ENCODE measurements around the gene ZNF311.

The ZNF311 gene

GRCh38 chr6:29005183-29005885, at the start of gene ZNF311:
Gene ZNF311 (minus strand): TSS chr6:29005315. CDS start chr6:29003954, 1,361 bp downstream.
- DNase-seq (ENCODE audit: low spot score): peak; percentile 49

GRCh38 chr6:29051680-29052079, 46.6 kb upstream of the ZNF311 start:
- no peak for DNase-seq (ENCODE audit: low spot score)

GRCh38 chr6:29045075-29045474, 40.0 kb upstream of the ZNF311 start, which contains the start of gene OR2W1:
Gene OR2W1 (minus strand): TSS chr6:29045175. CDS start chr6:29045175, 0 bp downstream.
- DNase-seq (ENCODE audit: low spot score): no peak

GRCh38 chr6:29035951-29036350, 30.8 kb upstream of the ZNF311 start:
- no peak for DNase-seq (ENCODE audit: low spot score)

GRCh38 chr6:29028821-29029220, 23.7 kb upstream of the ZNF311 start:
- no peak for DNase-seq (ENCODE audit: low spot score)

GRCh38 chr6:29025927-29026585, 20.9 kb upstream of the ZNF311 start:
- DNase-seq (ENCODE audit: low spot score): no peak

GRCh38 chr6:29021434-29021833, 16.3 kb upstream of the ZNF311 start:
- no peak for DNase-seq (ENCODE audit: low spot score)

- DNase-seq (ENCODE audit: low spot score): no peak
Observed at GRCh38 chr6:29019629-29020028, 14.5 kb upstream of the ZNF311 start.

- DNase-seq (ENCODE audit: low spot score): no peak
Observed at GRCh38 chr6:29017428-29017802, 12.3 kb upstream of the ZNF311 start.

GRCh38 chr6:29016559-29017427, 11.7 kb upstream of the ZNF311 start:
- peak; percentile 93 for DNase-seq (ENCODE audit: low spot score)

GRCh38 chr6:29014729-29015608, 9.9 kb upstream of the ZNF311 start:
- DNase-seq (ENCODE audit: low spot score): no peak

GRCh38 chr6:29011276-29011734, 6.2 kb upstream of the ZNF311 start:
- no peak for DNase-seq (ENCODE audit: low spot score)

GRCh38 chr6:29009358-29009757, 4.2 kb upstream of the ZNF311 start:
- DNase-seq (ENCODE audit: low spot score): no peak

- DNase-seq (ENCODE audit: low spot score): no peak
Observed at GRCh38 chr6:29008089-29008488, 3.0 kb upstream of the ZNF311 start.

GRCh38 chr6:28996844-28997510, 8.1 kb downstream of the ZNF311 start:
- no peak for DNase-seq (ENCODE audit: low spot score)

- no peak for DNase-seq (ENCODE audit: low spot score)
Observed at GRCh38 chr6:28995093-28995650, 9.9 kb downstream of the ZNF311 start.

- DNase-seq (ENCODE audit: low spot score): no peak
Observed at GRCh38 chr6:28988536-28989311, 16.4 kb downstream of the ZNF311 start.

- DNase-seq (ENCODE audit: low spot score): no peak
Observed at GRCh38 chr6:28985462-28986164, 19.5 kb downstream of the ZNF311 start.

GRCh38 chr6:28983838-28984237, 21.3 kb downstream of the ZNF311 start:
- no peak for DNase-seq (ENCODE audit: low spot score)

All from NAMALWA (cell line).